HEK293T (cell line): ENCODE results near the gene TRMT11.

Experiments used
- ARNT ChIP-seq: fragments of 450-650 bp; IDR thresholded peaks from 2 replicates; pipeline ENCODE4 v1.6.1; 2017; ENCODE audit warnings: mild to moderate bottlenecking
- ELF4 ChIP-seq: fragments of 450-650 bp; IDR thresholded peaks from 2 replicates; pipeline ENCODE4 v1.6.1; 2017; ENCODE audit warnings: antibody characterized with exemption
- FOXA1 ChIP-seq: fragments of 450-650 bp; IDR thresholded peaks from 2 replicates; pipeline ENCODE4 v1.6.1; 2016; ENCODE audit warnings: mild to moderate bottlenecking
- FOXK2 ChIP-seq: fragments of 450-650 bp; IDR thresholded peaks from 2 replicates; pipeline ENCODE4 v1.6.1; 2016; ENCODE audit warnings: mild to moderate bottlenecking
- FOXM1 ChIP-seq: fragments of 450-650 bp; IDR thresholded peaks from 2 replicates; pipeline ENCODE4 v1.6.1; 2017; ENCODE audit warnings: mild to moderate bottlenecking, borderline replicate concordance
- HDGF ChIP-seq: fragments of 450-650 bp; IDR thresholded peaks from 2 replicates; pipeline ENCODE4 v1.6.1; 2017; ENCODE audit warnings: antibody characterized with exemption, borderline replicate concordance
- NFRKB ChIP-seq: fragments of 450-650 bp; IDR thresholded peaks from 2 replicates; pipeline ENCODE4 v1.6.1; 2016; ENCODE audit warnings: mild to moderate bottlenecking, moderate library complexity
- SP1 ChIP-seq: fragments of 450-650 bp; IDR thresholded peaks from 2 replicates; pipeline ENCODE4 v1.6.1; 2017
- TARDBP ChIP-seq: fragments of 450-650 bp; IDR thresholded peaks from 2 replicates; pipeline ENCODE4 v1.6.1; 2016
- ZNF384 ChIP-seq: fragments of 450-650 bp; IDR thresholded peaks from 2 replicates; pipeline ENCODE4 v1.6.1; 2016

- TF ChIP-seq FOXK2 (no peak), FOXM1 (no peak), ZNF384 (no peak), SP1 (no peak), ARNT (no peak), FOXA1 (no peak), ELF4 (no peak), NFRKB (no peak), HDGF (no peak), TARDBP (no peak)
These were observed 30.4 kb upstream of the TRMT11 start for GRCh38 chr6:125955973-125956372.
